K562 (cell line): ENCODE results near the gene MBOAT7. TPM values are rescaled to one million over a fixed set of nuclear protein-coding genes. Genes with fewer than 3 reads are reported as not detected.

Experiments used
- ATAC-seq: fragments of 200-7000 bp; cut with Tn5 transposase; 3 replicates; pipeline ENCODE4 v1.9.1; 2020; ENCODE audit warnings: moderate library complexity
- BruUV-seq: library from RNA; stranded (reverse); fragments of 400-500 nt; replicated peaks from 2 replicates; lab custom pipeline; 2021; lab: Mats Ljungman, UMichigan
- CTCF ChIA-PET: fragments of 300-600 bp; formaldehyde crosslinking; extraction: SDS; loops from one replicate; lab custom pipeline; 2021; ENCODE audit warnings: low intra/inter-chr PET ratio; lab: Yijun Ruan, JAX
- POLR2A ChIA-PET: fragments of 300-600, 350-650 bp; sonication (Branson Sonifier 250); formaldehyde crosslinking; extraction: SDS; loops from one replicate; lab custom pipeline; 2021; ENCODE audit warnings: antibody characterized with exemption, inconsistent platforms; lab: Yijun Ruan, JAX
- DNase-seq, 4 experiments: peaks; one replicate each; pipeline versions ENCODE4 v3.0.0 to v3.0.0-alpha.2; 2011 to 2018; ENCODE audit warnings: low spot score in 3 of 4, mixed read lengths in 3 of 4; ENCODE audit errors: extremely low read depth in 1 of 4
- FAIRE-seq: peaks from 2 replicates; lab custom pipeline; 2011; peaks lifted over from hg19 to GRCh38; lab: Jason Lieb, UNC
- H2AFZ ChIP-seq: 2 replicates; pipeline ENCODE4 v1.6.0; 2011; ENCODE audit warnings: low read depth, low read length, control low read depth, inconsistent platforms
- H3K27ac ChIP-seq: fragments of 200-600 bp; 3 replicates; pipeline ENCODE4 v1.8.0; 2011; ENCODE audit warnings: low read depth, mild to moderate bottlenecking, control low read depth, inconsistent platforms, low read length, moderate library complexity, mixed read lengths; ENCODE audit errors: extremely low read depth
- H3K27me3 ChIP-seq, 2 experiments: fragments of 300-600 bp in 1 of 2; 2 replicates in 1 of 2; 3 replicates in 1 of 2; pipeline versions ENCODE4 v1.6.0 to v1.8.0; 2011; ENCODE audit warnings: inconsistent platforms in 2 of 2, low read length in 2 of 2, mild to moderate bottlenecking in 1 of 2, mixed read lengths in 1 of 2, moderate library complexity in 1 of 2; ENCODE audit not compliant: control insufficient read depth in 2 of 2, insufficient read depth in 2 of 2
- H3K36me3 ChIP-seq: fragments of 300-600 bp; 3 replicates; pipeline ENCODE4 v1.8.0; 2011; ENCODE audit warnings: mild to moderate bottlenecking, low read length, inconsistent platforms; ENCODE audit not compliant: control insufficient read depth, insufficient read depth
- H3K4me1 ChIP-seq, 2 experiments: fragments of 200-600 bp in 1 of 2; replicated peaks in 1 of 2; 2 replicates in 1 of 2; 3 replicates in 1 of 2; pipeline versions ENCODE4 v1.5.1 to v1.8.0; 2011; ENCODE audit warnings: inconsistent platforms in 2 of 2, low read length in 2 of 2, mild to moderate bottlenecking in 1 of 2, mixed read lengths in 1 of 2, moderate library complexity in 1 of 2; ENCODE audit not compliant: control insufficient read depth in 2 of 2, insufficient read depth in 2 of 2
- H3K4me2 ChIP-seq: 2 replicates; pipeline ENCODE4 v1.6.1; 2011; ENCODE audit warnings: low read length, control low read depth, inconsistent platforms, mixed read lengths; ENCODE audit not compliant: insufficient read depth
- H3K4me3 ChIP-seq: fragments of 200-600 bp; sonication (generic), shearing (Covaris generic); 2 replicates; pipeline ENCODE4 v1.5.1; 2016; ENCODE audit warnings: control low read depth, inconsistent platforms
- H3K79me2 ChIP-seq: fragments of 200-600 bp; 3 replicates; pipeline ENCODE4 v1.8.0; 2011; ENCODE audit warnings: low read length, inconsistent platforms; ENCODE audit not compliant: control insufficient read depth, insufficient read depth
- H3K9ac ChIP-seq, 2 experiments: 2 replicates each; pipeline versions ENCODE4 v1.6.0 to v1.6.1; 2011; ENCODE audit warnings: low read depth in 2 of 2, low read length in 2 of 2, control low read depth in 1 of 2, inconsistent platforms in 1 of 2, mild to moderate bottlenecking in 1 of 2, mixed read lengths in 1 of 2; ENCODE audit not compliant: insufficient read depth in 1 of 2
- H3K9me1 ChIP-seq: one replicate; pipeline ENCODE4 v1.6.0; 2011; ENCODE audit warnings: inconsistent platforms, mild to moderate bottlenecking, low read length, moderate library complexity; ENCODE audit not compliant: control insufficient read depth, insufficient read depth
- H3K9me3 ChIP-seq: replicated peaks from 2 replicates; pipeline ENCODE4 v1.5.1; 2011; ENCODE audit warnings: low read depth, low read length, inconsistent platforms; ENCODE audit not compliant: control insufficient read depth, insufficient read depth
- H4K20me1 ChIP-seq: replicated peaks from 2 replicates; pipeline ENCODE4 v1.6.1; 2011; ENCODE audit warnings: low read length, inconsistent platforms, mixed read lengths; ENCODE audit not compliant: control insufficient read depth, insufficient read depth
- ARID4B ChIP-seq: sonication (generic); formaldehyde crosslinking; IDR thresholded peaks from 2 replicates; pipeline ENCODE4 v1.8.0; 2022; ENCODE audit warnings: mild to moderate bottlenecking, missing genetic modification reagents
- BRF1 ChIP-seq: IDR thresholded peaks from 3 replicates; pipeline ENCODE4 v1.6.1; 2011; ENCODE audit warnings: borderline replicate concordance, mild to moderate bottlenecking; ENCODE audit not compliant: insufficient read length; ENCODE audit errors: extremely low read depth
- BRF2 ChIP-seq: IDR thresholded peaks from 3 replicates; pipeline ENCODE4 v1.6.1; 2011; ENCODE audit warnings: borderline replicate concordance, mild to moderate bottlenecking; ENCODE audit not compliant: insufficient read length, insufficient read depth
- CBX2 ChIP-seq: fragments of 200-600 bp; sonication (generic); IDR thresholded peaks from one replicate; pipeline ENCODE4 v1.6.1; 2012; ENCODE audit warnings: mild to moderate bottlenecking, low read length, inconsistent platforms; ENCODE audit not compliant: insufficient read depth, poor library complexity, severe bottlenecking
- CBX8 ChIP-seq: fragments of 200-600 bp; sonication (generic); IDR thresholded peaks from 2 replicates; pipeline ENCODE4 v1.6.1; 2012; ENCODE audit warnings: borderline replicate concordance, mixed run types, low read depth, mild to moderate bottlenecking, moderate library complexity, mixed read lengths, low read length, control low read depth, inconsistent platforms; ENCODE audit not compliant: poor library complexity, severe bottlenecking; ENCODE audit errors: extremely low read depth
- KLF13 ChIP-seq: fragments of 450-650 bp; IDR thresholded peaks from 2 replicates; pipeline ENCODE4 v1.6.1; 2016; ENCODE audit warnings: missing genetic modification characterization, low read depth, mild to moderate bottlenecking, missing compliant biosample characterization, moderate library complexity, borderline replicate concordance
- POLR3A ChIP-seq: IDR thresholded peaks from 2 replicates; pipeline ENCODE4 v1.6.1; 2011; ENCODE audit warnings: borderline replicate concordance, mild to moderate bottlenecking, moderate library complexity; ENCODE audit not compliant: insufficient read length, insufficient read depth; ENCODE audit errors: extremely low read depth
- SIX5 ChIP-seq, 2 experiments: IDR thresholded peaks; 2 replicates each; pipeline ENCODE4 v1.6.1; 2011; ENCODE audit warnings: low read length in 2 of 2, borderline replicate concordance in 1 of 2, low read depth in 1 of 2, mild to moderate bottlenecking in 1 of 2, moderate library complexity in 1 of 2; ENCODE audit not compliant: insufficient read depth in 1 of 2
- STAT5B ChIP-seq: fragments of 250-450 bp; sonication (Bioruptor Pico); IDR thresholded peaks from 2 replicates; pipeline ENCODE4 v1.8.0; 2021; ENCODE audit warnings: mild to moderate bottlenecking, inconsistent platforms
- ZFPM2 ChIP-seq: fragments of 250-450 bp; sonication (Bioruptor Pico); IDR thresholded peaks from 2 replicates; pipeline ENCODE4 v1.5.1; 2022; ENCODE audit warnings: mild to moderate bottlenecking
- WGBS: fragments of 100-300 bp; shearing (Covaris generic); methylation state at CpG from one replicate; pipeline ENCODE4 v1.1.6; 2016; ENCODE audit warnings: low coverage, mixed read lengths; ENCODE audit not compliant: insufficient coverage; ENCODE audit errors: missing lambda C conversion rate; 5-methylcytosine and 5-hydroxymethylcytosine counted together
- in situ Hi-C: fragments of 300-500 bp; cut with MboI; formaldehyde crosslinking; loops from 4 replicates; pipeline ENCODE4 v1.15.0; 2018; ENCODE audit warnings: inconsistent platforms, mixed read lengths
- intact Hi-C: fragments of 100-400 bp; cut with micrococcal nuclease; formaldehyde crosslinking; loops from 2 replicates; pipeline ENCODE4 v1.14.2; 2022
- polyA plus RNA-seq, 8 experiments: library from polyadenylated mRNA; depleted of rRNA in 4 of 8; stranded (reverse) in 5 of 8; unstranded in 3 of 8; fragments of >200 nt; fragmentation: Nextera tagmentation in 2 of 8; fragmentation: Illumina TruSeq in 1 of 8; extraction: Ambion mirVana in 2 of 8; extraction: Trizol in 1 of 8; gene quantifications; 2 replicates each; pipeline versions ENCODE4 v1.2.1 to v1.2.3, GENCODE V29; 2011 to 2014; ENCODE audit warnings: inconsistent platforms in 1 of 8, missing spikeins in 1 of 8
- total RNA-seq, 7 experiments: library from RNA; depleted of rRNA in 6 of 7; stranded (reverse); fragments of >200 nt in 6 of 7; fragmentation: Illumina TruSeq in 2 of 7; extraction: Trizol in 2 of 7; gene quantifications; 2 replicates each; pipeline versions ENCODE4 v1.2.1 to v1.2.3, GENCODE V29; 2011 to 2021; ENCODE audit warnings: low replicate concordance in 1 of 7

The MBOAT7 gene
- total and polyA plus RNA-seq, 9 of the 15 experiments (the other 6 are each of a cell fraction or from before 2014, with no cell fraction given): 1.4 to 153 (median 56.1) TPM

- 93% methylated on average over 14 of the region's 17 CpGs for WGBS
- Histone ChIP-seq H3K9me1 (no peaks in the 10 kb centered on the region), H3K4me2 (no peak overlapping the region), H3K4me1 (no peaks in the 10 kb centered on the region), H3K9ac (no peak overlapping the region), H3K4me3 (no peak overlapping the region), H3K79me2 (no peaks in the 10 kb centered on the region), H4K20me1 (no peaks in the 10 kb centered on the region), H3K27me3 (no peaks in the 10 kb centered on the region), H3K36me3 (peaks cover 81% of the 10 kb centered on the region; the same call in 2 of the 3 replicates), H3K27ac (no peak overlapping the region), H3K9me3 (no peaks in the 10 kb centered on the region), H2AFZ (no peak overlapping the region)
- ATAC-seq: no peak
- DNase-seq: no peak
- ChIA-PET POLR2A (interaction anchor here (0.6 to 2.0 kb wide), 3 partner anchors 8 to 79 kb away, joined by 3 to 13 read pairs (median 9); partner anchors contain the start of genes PRPF31 and TFPT), CTCF (no interaction called here)
- in situ Hi-C loops (no loop called here), intact Hi-C loops (no loop called here)
- BruUV-seq: no TSS peak
- FAIRE-seq: no peak
- no peak for TF ChIP-seq BRF2
- TF ChIP-seq ZFPM2 (CRISPR knock-in tag): no peak
- TF ChIP-seq BRF1: no peak
- TF ChIP-seq SIX5 (IDR thresholded peaks at IDR 0.05; ENCODE audit: borderline replicate concordance in 1 of 2, insufficient read depth in 1 of 2, low read depth in 1 of 2, low read length in 2 of 2): no peak
- TF ChIP-seq CBX2: no peak
- TF ChIP-seq ARID4B: no peak
- TF ChIP-seq KLF13 (tag): no peak
- no peak for TF ChIP-seq STAT5B (CRISPR knock-in tag)
- no peak for TF ChIP-seq POLR3A
- TF ChIP-seq CBX8: no peak
These were observed 65.7 kb downstream of the MBOAT7 start for GRCh38 chr19:54123682-54124081.
